GM18519 (cell line): ENCODE measurements around the gene ZNF793.

ENCODE experiments used
- ATAC-seq: cut with Tn5 transposase; IDR thresholded peaks from one replicate; pipeline ENCODE4 v1.9.1; 2021; ENCODE audit warnings: mild to moderate bottlenecking, moderate library complexity; ENCODE audit not compliant: unreplicated experiment, low FRiP score

The ZNF793 gene

GRCh38 chr19:37564624-37565369 is 58.1 kb downstream of the ZNF793 start:
- ATAC-seq: no peak

GRCh38 chr19:37565370-37565669 is 58.6 kb downstream of the ZNF793 start:
- ATAC-seq: no peak

GRCh38 chr19:37572203-37572602 is 65.5 kb downstream of the ZNF793 start:
- no peak for ATAC-seq

GRCh38 chr19:37583340-37583739 is 76.6 kb downstream of the ZNF793 start:
- ATAC-seq: no peak
